GM23338 (cell line): ENCODE measurements around the gene FLNA. TPM values are rescaled to one million over a fixed set of nuclear protein-coding genes. Genes with fewer than 3 reads are reported as not detected.

Source experiments
- ATAC-seq: fragments of 200-7000 bp; cut with Tn5 transposase; 3 replicates; pipeline ENCODE4 v1.9.1; 2020
- DNase-seq: peaks from one replicate; pipeline ENCODE4 v3.0.0-alpha.2; 2015; ENCODE audit warnings: low spot score
- H2AFZ ChIP-seq: fragments of 200-600 bp; sonication (generic); 2 replicates; pipeline ENCODE4 v1.8.0; 2016; ENCODE audit warnings: antibody characterized with exemption, mild to moderate bottlenecking, moderate library complexity
- H3F3A ChIP-seq: fragments of 200-600 bp; sonication (generic); replicated peaks from 2 replicates; pipeline ENCODE4 v1.8.0; 2017; ENCODE audit warnings: antibody characterized with exemption, mixed run types, low read depth
- H3K27ac ChIP-seq: fragments of 200-600 bp; sonication (generic); 2 replicates; pipeline ENCODE4 v1.6.1; 2016; ENCODE audit warnings: low read depth
- H3K27me3 ChIP-seq: fragments of 200-600 bp; sonication (generic); 2 replicates; pipeline ENCODE4 v1.8.0; 2016; ENCODE audit warnings: mild to moderate bottlenecking, mixed run types, moderate library complexity; ENCODE audit not compliant: insufficient read depth
- H3K36me3 ChIP-seq: fragments of 200-600 bp; sonication (generic); 2 replicates; pipeline ENCODE4 v1.8.0; 2016; ENCODE audit warnings: mild to moderate bottlenecking; ENCODE audit not compliant: insufficient read depth
- H3K4me1 ChIP-seq: fragments of 200-600 bp; sonication (generic); 2 replicates; pipeline ENCODE4 v1.8.0; 2016; ENCODE audit warnings: mild to moderate bottlenecking, moderate library complexity; ENCODE audit not compliant: insufficient read depth
- H3K4me2 ChIP-seq: fragments of 200-600 bp; sonication (generic); 2 replicates; pipeline ENCODE4 v1.7.1; 2017; ENCODE audit warnings: mixed run types
- H3K4me3 ChIP-seq: fragments of 200-600 bp; sonication (generic); 2 replicates; pipeline ENCODE4 v1.6.1; 2016; ENCODE audit warnings: mixed run types
- H3K79me2 ChIP-seq: fragments of 200-600 bp; sonication (generic); replicated peaks from 2 replicates; pipeline ENCODE4 v1.8.0; 2017; ENCODE audit warnings: mild to moderate bottlenecking; ENCODE audit not compliant: insufficient read depth
- H3K9me2 ChIP-seq: fragments of 200-600 bp; sonication (generic); 2 replicates; pipeline ENCODE4 v1.8.0; 2017; ENCODE audit not compliant: insufficient read depth
- H4K20me1 ChIP-seq: fragments of 200-600 bp; sonication (generic); replicated peaks from 2 replicates; pipeline ENCODE4 v1.8.0; 2017; ENCODE audit warnings: mild to moderate bottlenecking; ENCODE audit not compliant: insufficient read depth
- H3K27ac Mint-ChIP-seq: 2 replicates; pipeline ENCODE4 v1.8.0; 2020; ENCODE audit warnings: inconsistent platforms, mild to moderate bottlenecking, moderate library complexity, mixed read lengths
- H3K27me3 Mint-ChIP-seq: 3 replicates; pipeline ENCODE4 v1.8.0; 2022; ENCODE audit warnings: low read depth, mild to moderate bottlenecking, moderate library complexity, mixed read lengths, inconsistent platforms; ENCODE audit not compliant: insufficient read depth, poor library complexity
- H3K36me3 Mint-ChIP-seq: 3 replicates; pipeline ENCODE4 v1.8.0; 2021; ENCODE audit warnings: low read depth, mild to moderate bottlenecking, inconsistent platforms, moderate library complexity, mixed read lengths
- H3K4me1 Mint-ChIP-seq: 3 replicates; pipeline ENCODE4 v1.8.0; 2020; ENCODE audit warnings: mild to moderate bottlenecking, inconsistent platforms, mixed read lengths
- H3K4me3 Mint-ChIP-seq: 3 replicates; pipeline ENCODE4 v1.8.0; 2021; ENCODE audit warnings: moderate library complexity, mild to moderate bottlenecking, inconsistent platforms, mixed read lengths
- H3K9me3 Mint-ChIP-seq: 3 replicates; pipeline ENCODE4 v1.8.0; 2020; ENCODE audit warnings: moderate library complexity, mild to moderate bottlenecking, inconsistent platforms, mixed read lengths
- CREB1 ChIP-seq: fragments of 250-450 bp; sonication (Bioruptor Pico); IDR thresholded peaks from 2 replicates; pipeline ENCODE4 v1.5.0; 2020; ENCODE audit warnings: low read depth, mild to moderate bottlenecking, moderate library complexity
- CTCF ChIP-seq, 2 experiments: fragments of 200-600 bp in 1 of 2; sonication (generic) in 1 of 2; conservative IDR thresholded peaks; 2 replicates each; pipeline versions ENCODE4 v1.5.1 to v1.6.1; 2016 to 2017; ENCODE audit warnings: antibody characterized with exemption in 2 of 2, low read depth in 2 of 2, mild to moderate bottlenecking in 2 of 2, moderate library complexity in 1 of 2
- ETS1 ChIP-seq: IDR thresholded peaks from 2 replicates; pipeline ENCODE4 v1.6.1; 2016; ENCODE audit warnings: antibody characterized with exemption
- EZH2 ChIP-seq: fragments of 200-600 bp; sonication (generic); IDR thresholded peaks from one replicate; pipeline ENCODE4 v1.8.0; 2017; ENCODE audit warnings: antibody characterized with exemption, mild to moderate bottlenecking, low read depth; ENCODE audit not compliant: unreplicated experiment
- EZH2phosphoT487 ChIP-seq: fragments of 200-600 bp; sonication (generic); IDR thresholded peaks from one replicate; pipeline ENCODE4 v1.8.1; 2018; ENCODE audit warnings: antibody characterized with exemption; ENCODE audit not compliant: unreplicated experiment
- JUNB ChIP-seq: IDR thresholded peaks from one replicate; pipeline ENCODE4 v1.6.1; 2016; ENCODE audit warnings: antibody characterized with exemption; ENCODE audit not compliant: unreplicated experiment
- NANOG ChIP-seq: IDR thresholded peaks from 2 replicates; pipeline ENCODE4 v1.6.1; 2016; ENCODE audit warnings: antibody characterized with exemption, borderline replicate concordance
- POLR2AphosphoS5 ChIP-seq: IDR thresholded peaks from 2 replicates; pipeline ENCODE4 v1.6.1; 2016; ENCODE audit warnings: antibody characterized with exemption, low read depth
- REST ChIP-seq: IDR thresholded peaks from one replicate; pipeline ENCODE4 v1.6.1; 2018; ENCODE audit warnings: antibody characterized with exemption; ENCODE audit not compliant: unreplicated experiment
- ZNF114 ChIP-seq: fragments of 250-450 bp; sonication (Bioruptor Pico); IDR thresholded peaks from 2 replicates; pipeline ENCODE4 v1.5.0; 2020; ENCODE audit warnings: mild to moderate bottlenecking, moderate library complexity
- ZNF331 ChIP-seq: fragments of 250-450 bp; sonication (Bioruptor Pico); IDR thresholded peaks from 2 replicates; pipeline ENCODE4 v1.5.0; 2020; ENCODE audit warnings: low read depth, mild to moderate bottlenecking, moderate library complexity
- polyA plus RNA-seq: library from polyadenylated mRNA; unstranded; fragments of >200 nt; fragmentation: Nextera tagmentation; extraction: Ambion mirVana; gene quantifications from 2 replicates; pipeline ENCODE4 v1.2.1, GENCODE V29; 2016
- total RNA-seq: library from RNA; depleted of rRNA; stranded (reverse); fragments of >200 nt; shearing (Covaris generic); gene quantifications from 2 replicates; pipeline ENCODE4 v1.2.3, GENCODE V29; 2014

Gene FLNA
- total and polyA plus RNA-seq, 2 experiments from 2014 or later = 579 to 1,445 TPM

- no peaks in the 10 kb centered on the region for H3K36me3 ChIP-seq
- Mint-ChIP-seq H3K4me3 (no peak overlapping the region), H3K27ac (no peak overlapping the region), H3K9me3 (no peaks in the 10 kb centered on the region; the same call in 2 of the 3 replicates), H3K27me3 (no peaks in the 10 kb centered on the region), H3K36me3 (no peaks in the 10 kb centered on the region), H3K4me1 (peaks cover 5% of the 10 kb centered on the region; the same call in 2 of the 3 replicates)
- H4K20me1 ChIP-seq = no peaks in the 10 kb centered on the region
- no peak overlapping the region for H3K4me3 ChIP-seq
- no peaks in the 10 kb centered on the region for H3K4me1 ChIP-seq
- TF ChIP-seq CREB1 (CRISPR knock-in tag) (no peak), POLR2AphosphoS5 (no peak), ZNF114 (CRISPR knock-in tag) (no peak), REST (no peak), NANOG (no peak), EZH2 (no peak), ZNF331 (CRISPR knock-in tag) (no peak), ETS1 (no peak), EZH2phosphoT487 (no peak)
- no peak overlapping the region for H3K4me2 ChIP-seq
- ATAC-seq = no peak
- no peaks in the 10 kb centered on the region for H3K9me2 ChIP-seq
- H3K79me2 ChIP-seq = no peaks in the 10 kb centered on the region
- no peak overlapping the region for H3K27ac ChIP-seq
- no peaks in the 10 kb centered on the region for H3K27me3 ChIP-seq
- H2AFZ ChIP-seq = no peak overlapping the region
- H3F3A ChIP-seq = no peaks in the 10 kb centered on the region
- no peak for DNase-seq
These were observed 39.9 kb downstream of the FLNA start for GRCh38 chrX:154334496-154334895.

GRCh38 chrX:154333837-154334271 lies 40.6 kb downstream of the FLNA start:
- no peak overlapping the region for H3K27ac ChIP-seq
- no peaks in the 10 kb centered on the region for H3F3A ChIP-seq
- no peaks in the 10 kb centered on the region for H3K4me1 ChIP-seq
- no peaks in the 10 kb centered on the region for H3K36me3 ChIP-seq
- ATAC-seq = no peak
- H3K4me1 Mint-ChIP-seq = peaks cover 5% of the 10 kb centered on the region; the same call in 2 of the 3 replicates
- no peaks in the 10 kb centered on the region; the same call in 2 of the 3 replicates for H3K9me3 Mint-ChIP-seq
- H3K4me3 ChIP-seq = no peak overlapping the region
- no peaks in the 10 kb centered on the region for H3K36me3 Mint-ChIP-seq
- no peaks in the 10 kb centered on the region for H3K9me2 ChIP-seq
- H3K79me2 ChIP-seq = no peaks in the 10 kb centered on the region
- no peak overlapping the region for H3K4me3 Mint-ChIP-seq
- no peaks in the 10 kb centered on the region for H3K27me3 Mint-ChIP-seq
- no peak for DNase-seq
- H3K27me3 ChIP-seq = no peaks in the 10 kb centered on the region
- H4K20me1 ChIP-seq = no peaks in the 10 kb centered on the region
- no peak overlapping the region for H2AFZ ChIP-seq
- H3K27ac Mint-ChIP-seq = no peak overlapping the region
- no peak overlapping the region for H3K4me2 ChIP-seq
- no peak for TF ChIP-seq JUNB
- no peak for TF ChIP-seq CTCF (conservative IDR thresholded peaks at IDR 0.05; ENCODE audit: low read depth in 2 of 2)
- no peak for TF ChIP-seq ETS1
- TF ChIP-seq EZH2phosphoT487 = no peak
